Fibroblast of the aortic adventitia (primary cell): Measurements from ENCODE around the gene GPRIN3. TPM values are rescaled to one million over a fixed set of nuclear protein-coding genes. Genes with fewer than 3 reads are reported as not detected.
A peak's percentile ranks its signal among the peaks of the same experiment; 100 is the strongest.

Source experiments
- DNase-seq: peaks from one replicate; pipeline ENCODE4 v3.0.0-alpha.2; 2010; ENCODE audit warnings: low read depth
- H3K4me3 ChIP-seq: 2 replicates; pipeline ENCODE4 v1.5.1; 2011; ENCODE audit warnings: low read depth, mild to moderate bottlenecking, control low read depth, low read length, moderate library complexity
- total RNA-seq: library from RNA; depleted of rRNA; stranded (reverse); fragments of >200 nt; gene quantifications from 2 replicates; pipeline ENCODE4 v1.2.3, GENCODE V29; 2012; ENCODE audit warnings: low replicate concordance
- TF ChIP-seq, protein P1 (sequence below): IDR thresholded peaks from 2 replicates; pipeline ENCODE4 v1.5.1; 2011; ENCODE audit warnings: mild to moderate bottlenecking, low read length, control low read depth, inconsistent platforms; ENCODE audit not compliant: insufficient read depth

The GPRIN3 gene
- total RNA-seq, 1 donor, result under 0.01 TPM

DNA sequence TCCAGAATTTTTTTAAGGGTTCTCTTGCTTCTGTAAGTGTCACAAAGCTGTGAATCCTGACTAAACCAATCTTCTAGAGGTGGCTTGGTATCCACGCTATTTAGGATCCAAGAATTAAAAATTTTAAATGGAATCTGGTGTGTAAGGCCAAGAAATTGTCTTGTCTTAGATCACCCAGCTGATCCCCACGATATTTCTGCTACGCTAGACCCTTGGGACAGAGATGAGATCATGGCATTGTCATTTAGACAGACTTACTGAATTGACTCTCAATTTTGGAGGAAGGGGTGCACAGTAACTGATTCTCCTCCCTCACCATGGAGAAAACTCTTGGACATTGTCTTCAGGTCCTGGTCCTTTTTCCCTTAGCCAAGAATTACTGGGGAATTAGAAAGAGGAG is 5.7 kb downstream of the GPRIN3 start:
- no peak overlapping the region for H3K4me3 ChIP-seq
- no peak for DNase-seq
- TF ChIP-seq, protein P1, sequence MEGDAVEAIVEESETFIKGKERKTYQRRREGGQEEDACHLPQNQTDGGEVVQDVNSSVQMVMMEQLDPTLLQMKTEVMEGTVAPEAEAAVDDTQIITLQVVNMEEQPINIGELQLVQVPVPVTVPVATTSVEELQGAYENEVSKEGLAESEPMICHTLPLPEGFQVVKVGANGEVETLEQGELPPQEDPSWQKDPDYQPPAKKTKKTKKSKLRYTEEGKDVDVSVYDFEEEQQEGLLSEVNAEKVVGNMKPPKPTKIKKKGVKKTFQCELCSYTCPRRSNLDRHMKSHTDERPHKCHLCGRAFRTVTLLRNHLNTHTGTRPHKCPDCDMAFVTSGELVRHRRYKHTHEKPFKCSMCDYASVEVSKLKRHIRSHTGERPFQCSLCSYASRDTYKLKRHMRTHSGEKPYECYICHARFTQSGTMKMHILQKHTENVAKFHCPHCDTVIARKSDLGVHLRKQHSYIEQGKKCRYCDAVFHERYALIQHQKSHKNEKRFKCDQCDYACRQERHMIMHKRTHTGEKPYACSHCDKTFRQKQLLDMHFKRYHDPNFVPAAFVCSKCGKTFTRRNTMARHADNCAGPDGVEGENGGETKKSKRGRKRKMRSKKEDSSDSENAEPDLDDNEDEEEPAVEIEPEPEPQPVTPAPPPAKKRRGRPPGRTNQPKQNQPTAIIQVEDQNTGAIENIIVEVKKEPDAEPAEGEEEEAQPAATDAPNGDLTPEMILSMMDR, result no peak

DNA sequence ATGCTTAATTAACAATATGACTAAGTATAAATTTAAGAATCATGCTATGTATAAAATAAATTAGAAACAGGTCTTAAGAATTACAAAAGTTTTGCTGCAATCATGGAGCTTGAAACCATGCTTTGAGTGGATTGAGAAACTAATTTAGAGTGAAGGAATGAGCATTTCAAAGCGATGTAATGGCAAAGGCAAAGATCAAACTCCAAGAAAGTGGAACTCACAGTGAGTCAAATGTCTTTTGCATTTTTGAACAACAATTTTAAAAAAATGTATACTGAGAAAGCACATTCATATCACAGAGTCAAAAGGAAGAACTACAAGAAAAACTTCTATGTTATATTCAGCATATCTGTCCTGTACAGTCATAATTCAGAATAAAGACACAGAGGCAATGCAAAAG is 6.6 kb downstream of the GPRIN3 start:
- no peak for DNase-seq
- H3K4me3 ChIP-seq, result no peak overlapping the region
- TF ChIP-seq, protein P1, result no peak

DNA sequence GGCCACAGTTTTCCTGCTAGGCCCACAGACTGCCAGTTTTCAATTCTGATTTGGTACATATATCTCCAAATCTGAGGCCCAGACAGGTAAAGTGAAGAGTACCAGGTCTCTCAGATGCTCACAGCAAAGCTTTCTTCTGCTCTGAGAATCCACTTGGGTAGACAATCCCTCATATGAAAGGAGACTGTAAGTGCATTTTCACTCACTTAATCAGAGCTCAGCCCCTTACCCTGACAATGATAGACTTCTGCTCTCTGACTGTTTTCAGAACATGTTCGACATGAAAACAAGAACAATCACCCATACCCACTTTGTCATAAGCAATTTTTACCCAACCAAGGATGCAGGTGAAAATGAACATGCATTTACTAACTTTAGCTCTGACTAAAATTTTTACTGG is 7.1 kb downstream of the GPRIN3 start:
- no peak overlapping the region for H3K4me3 ChIP-seq
- TF ChIP-seq, protein P1, result no peak
- no peak for DNase-seq

DNA sequence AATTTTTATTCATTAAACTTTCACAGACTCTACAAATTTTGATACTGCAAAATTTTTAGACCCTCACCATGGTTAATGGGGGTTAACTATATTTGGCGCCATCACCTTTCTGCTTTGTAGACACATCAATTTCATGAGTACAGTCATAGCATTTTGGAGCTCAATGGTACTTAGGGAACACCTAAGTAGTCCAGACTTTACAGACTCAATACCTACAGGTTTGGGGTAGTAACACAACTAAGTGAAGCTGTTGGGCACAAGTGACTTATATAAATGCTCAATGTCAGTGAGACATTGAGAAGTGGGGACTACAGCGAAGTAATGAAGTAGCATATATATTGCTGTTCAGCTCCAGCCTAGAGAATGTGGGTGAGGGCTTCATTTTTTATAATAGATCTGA is 7.5 kb downstream of the GPRIN3 start:
- no peak overlapping the region for H3K4me3 ChIP-seq
- TF ChIP-seq, protein P1, result no peak
- no peak for DNase-seq

- no peak for DNase-seq
- TF ChIP-seq, protein P1, result no peak
- H3K4me3 ChIP-seq, result no peak overlapping the region
These were observed 8.3 kb downstream of the GPRIN3 start for GRCh38 chr4:89299153-89299791.

DNA sequence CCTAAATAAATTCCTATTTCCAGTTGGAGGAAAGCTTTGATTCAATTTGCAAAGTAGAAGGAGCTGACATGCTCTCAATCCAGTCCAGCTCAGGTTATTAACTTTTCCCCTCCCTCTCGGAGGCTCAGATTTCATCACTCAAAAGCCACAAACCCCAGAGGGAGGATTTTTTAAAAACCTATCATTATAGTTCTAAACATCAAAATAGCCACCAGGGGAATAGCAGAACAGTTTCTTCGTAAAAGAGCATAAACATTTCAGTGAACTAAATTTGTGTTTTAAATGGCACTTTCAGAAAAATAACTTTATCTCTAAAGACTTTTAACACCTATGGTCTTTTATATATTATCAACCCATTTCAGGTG is 8.8 kb downstream of the GPRIN3 start:
- DNase-seq, result peak; percentile 3

More for the DNA sequence above, 8.8 kb downstream of the GPRIN3 start:
- H3K4me3 ChIP-seq, result no peak overlapping the region
- TF ChIP-seq, protein P1, result no peak
